Osteocyte (in vitro differentiated cells): ENCODE results near the gene LRIF1. TPM values are rescaled to one million over a fixed set of nuclear protein-coding genes. Genes with fewer than 3 reads are reported as not detected.

Source experiments
- DNase-seq: peaks from one replicate; pipeline ENCODE4 v3.0.0; 2021; ENCODE audit warnings: mixed read lengths; ENCODE audit not compliant: unreplicated experiment; ENCODE audit errors: extremely low spot score
- H3K27ac Mint-ChIP-seq: one replicate; pipeline ENCODE4 v1.8.0; 2021; ENCODE audit warnings: mild to moderate bottlenecking, mixed read lengths; ENCODE audit not compliant: unreplicated experiment
- H3K27me3 Mint-ChIP-seq: one replicate; pipeline ENCODE4 v1.8.0; 2021; ENCODE audit warnings: mixed read lengths; ENCODE audit not compliant: unreplicated experiment
- H3K36me3 Mint-ChIP-seq: one replicate; pipeline ENCODE4 v1.8.0; 2021; ENCODE audit warnings: mixed read lengths; ENCODE audit not compliant: unreplicated experiment
- H3K4me1 Mint-ChIP-seq: one replicate; pipeline ENCODE4 v1.8.0; 2021; ENCODE audit warnings: mixed read lengths; ENCODE audit not compliant: unreplicated experiment
- H3K4me3 Mint-ChIP-seq: one replicate; pipeline ENCODE4 v1.8.0; 2021; ENCODE audit warnings: mild to moderate bottlenecking, moderate library complexity, mixed read lengths; ENCODE audit not compliant: unreplicated experiment
- H3K9me3 Mint-ChIP-seq: one replicate; pipeline ENCODE4 v1.8.0; 2021; ENCODE audit warnings: mixed read lengths; ENCODE audit not compliant: unreplicated experiment
- total RNA-seq: library from RNA; stranded (reverse); gene quantifications from 2 replicates; pipeline ENCODE4 v1.2.1, GENCODE V29; 2021
- TF ChIP-seq, protein P1 (sequence below): fragments of 200-600 bp; sonication (generic); IDR thresholded peaks from 2 replicates; pipeline ENCODE4 v1.5.0; 2021; ENCODE audit warnings: antibody characterized with exemption, mild to moderate bottlenecking, moderate library complexity

Gene LRIF1
- total RNA-seq, 1 donor from 2014 or later = 9.4 TPM

DNA sequence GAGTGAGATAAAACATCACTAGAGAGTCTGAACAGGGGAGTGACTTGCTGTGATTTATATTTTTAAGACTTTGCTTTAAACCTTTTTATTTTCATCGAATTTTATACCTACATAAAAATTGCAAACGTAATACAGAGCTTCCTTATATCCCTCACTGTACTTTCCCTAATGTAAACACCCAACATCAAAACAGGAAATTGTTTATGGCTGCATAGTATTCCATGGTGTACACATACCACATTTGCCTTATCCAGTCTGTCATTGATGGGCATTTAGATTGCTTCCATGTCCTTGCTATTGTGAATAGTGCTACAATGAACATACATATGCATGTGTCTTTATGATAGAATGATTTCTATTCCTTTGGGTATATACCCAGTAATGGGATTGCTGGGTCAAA lies 34.8 kb downstream of the LRIF1 start:
- TF ChIP-seq, protein P1, sequence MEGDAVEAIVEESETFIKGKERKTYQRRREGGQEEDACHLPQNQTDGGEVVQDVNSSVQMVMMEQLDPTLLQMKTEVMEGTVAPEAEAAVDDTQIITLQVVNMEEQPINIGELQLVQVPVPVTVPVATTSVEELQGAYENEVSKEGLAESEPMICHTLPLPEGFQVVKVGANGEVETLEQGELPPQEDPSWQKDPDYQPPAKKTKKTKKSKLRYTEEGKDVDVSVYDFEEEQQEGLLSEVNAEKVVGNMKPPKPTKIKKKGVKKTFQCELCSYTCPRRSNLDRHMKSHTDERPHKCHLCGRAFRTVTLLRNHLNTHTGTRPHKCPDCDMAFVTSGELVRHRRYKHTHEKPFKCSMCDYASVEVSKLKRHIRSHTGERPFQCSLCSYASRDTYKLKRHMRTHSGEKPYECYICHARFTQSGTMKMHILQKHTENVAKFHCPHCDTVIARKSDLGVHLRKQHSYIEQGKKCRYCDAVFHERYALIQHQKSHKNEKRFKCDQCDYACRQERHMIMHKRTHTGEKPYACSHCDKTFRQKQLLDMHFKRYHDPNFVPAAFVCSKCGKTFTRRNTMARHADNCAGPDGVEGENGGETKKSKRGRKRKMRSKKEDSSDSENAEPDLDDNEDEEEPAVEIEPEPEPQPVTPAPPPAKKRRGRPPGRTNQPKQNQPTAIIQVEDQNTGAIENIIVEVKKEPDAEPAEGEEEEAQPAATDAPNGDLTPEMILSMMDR = no peak
- Mint-ChIP-seq H3K9me3 (no peaks in the 10 kb centered on the region), H3K4me3 (no peak overlapping the region), H3K36me3 (no peaks in the 10 kb centered on the region), H3K27me3 (no peaks in the 10 kb centered on the region), H3K27ac (no peak overlapping the region), H3K4me1 (no peaks in the 10 kb centered on the region)
- DNase-seq = no peak

DNA sequence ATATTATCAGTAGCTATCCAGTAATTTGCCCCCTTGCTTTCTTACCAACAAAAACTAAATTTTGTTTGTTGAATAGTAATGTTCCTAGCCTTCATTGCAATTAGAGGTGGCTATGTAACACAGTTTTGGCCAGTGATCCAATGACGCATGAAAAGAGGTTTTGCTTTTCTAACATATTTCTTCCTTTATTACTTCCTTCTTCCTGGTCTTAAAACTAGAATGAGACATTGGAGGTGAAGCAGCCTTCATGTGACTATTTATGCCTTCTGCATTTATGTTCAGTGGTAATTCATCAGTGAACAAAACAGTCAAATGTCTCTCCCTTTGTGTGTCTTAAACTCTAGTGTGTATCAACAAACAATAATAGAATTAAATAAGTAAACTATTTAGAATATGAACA lies 35.5 kb downstream of the LRIF1 start:
- no peaks in the 10 kb centered on the region for H3K36me3 Mint-ChIP-seq
- TF ChIP-seq, protein P1 = no peak
- H3K27ac Mint-ChIP-seq = no peak overlapping the region
- DNase-seq = no peak
- no peaks in the 10 kb centered on the region for H3K4me1 Mint-ChIP-seq
- no peaks in the 10 kb centered on the region for H3K27me3 Mint-ChIP-seq
- H3K4me3 Mint-ChIP-seq = no peak overlapping the region
- H3K9me3 Mint-ChIP-seq = no peaks in the 10 kb centered on the region

DNA sequence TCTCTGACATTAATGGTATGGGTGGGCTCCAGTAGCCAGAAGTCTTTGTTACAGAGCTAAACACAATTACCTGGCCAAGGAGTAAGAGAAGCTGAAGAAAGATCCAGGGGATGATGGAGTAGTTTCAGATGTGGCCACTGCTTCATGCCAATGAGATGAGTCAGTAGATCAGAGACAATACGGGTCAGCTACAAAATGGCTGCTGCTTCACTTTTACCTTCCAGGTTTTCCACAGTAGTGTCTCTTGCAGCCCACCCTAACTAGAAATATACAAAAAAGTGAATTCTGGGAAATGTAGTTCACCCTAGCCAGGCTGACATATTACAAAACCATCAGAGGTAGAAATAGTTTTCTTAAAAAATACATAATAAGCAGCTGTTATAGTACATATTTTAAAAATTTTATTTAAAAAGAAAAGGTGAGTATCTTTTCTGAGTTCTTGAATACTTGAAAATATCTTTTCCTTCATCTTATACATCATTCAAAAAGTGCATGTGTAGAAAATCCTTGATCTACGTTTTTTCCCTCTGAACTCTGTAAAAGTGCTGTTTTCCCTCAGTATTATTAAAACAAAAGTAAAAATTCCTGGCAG lies 36.1 kb downstream of the LRIF1 start:
- Mint-ChIP-seq H3K27me3 (no peaks in the 10 kb centered on the region), H3K9me3 (no peaks in the 10 kb centered on the region), H3K27ac (no peak overlapping the region), H3K36me3 (no peaks in the 10 kb centered on the region), H3K4me1 (no peaks in the 10 kb centered on the region), H3K4me3 (no peak overlapping the region)
- DNase-seq = no peak
- TF ChIP-seq, protein P1 = no peak

DNA sequence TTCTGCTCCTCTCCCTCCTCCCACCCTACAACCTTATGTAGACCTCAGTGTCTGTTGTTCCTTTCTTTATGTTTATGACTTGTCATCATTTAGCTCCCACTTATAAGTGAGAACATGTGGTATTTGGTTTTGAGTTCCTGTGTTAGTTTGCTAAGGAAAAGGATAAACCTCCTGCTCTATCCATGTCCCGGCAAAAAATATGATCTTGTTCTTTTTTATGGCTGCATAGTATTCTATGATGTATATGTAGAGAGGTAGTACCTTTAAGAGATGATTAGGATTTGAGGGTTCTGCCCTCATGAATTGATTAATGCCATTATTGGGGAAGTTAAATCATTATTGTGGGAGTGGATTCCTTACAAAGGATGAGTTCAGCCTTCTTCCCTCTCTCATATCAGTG lies 41.8 kb downstream of the LRIF1 start:
- H3K4me1 Mint-ChIP-seq = no peaks in the 10 kb centered on the region
- peaks cover 9% of the 10 kb centered on the region for H3K27me3 Mint-ChIP-seq
- TF ChIP-seq, protein P1 = no peak
- H3K4me3 Mint-ChIP-seq = no peak overlapping the region
- no peaks in the 10 kb centered on the region for H3K36me3 Mint-ChIP-seq
- DNase-seq = no peak
- H3K9me3 Mint-ChIP-seq = no peaks in the 10 kb centered on the region
- H3K27ac Mint-ChIP-seq = no peak overlapping the region

DNA sequence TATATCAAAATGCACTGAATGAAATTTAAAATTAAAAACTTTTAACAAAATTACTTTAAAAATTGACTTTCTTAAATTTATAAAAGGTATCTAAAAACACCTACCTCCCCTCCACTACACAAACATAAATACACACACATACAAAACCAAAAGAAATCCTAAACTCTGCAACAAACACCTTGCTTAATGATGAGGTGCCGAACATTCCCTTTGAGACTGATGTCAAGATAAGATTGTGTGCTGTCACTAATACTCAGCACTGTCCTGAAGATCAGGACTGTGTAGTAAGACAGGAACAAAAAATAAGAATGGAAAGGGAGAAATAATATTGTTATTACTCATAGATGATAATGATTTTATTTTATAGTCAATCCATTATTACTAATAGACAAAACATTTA lies 45.7 kb downstream of the LRIF1 start:
- no peak for DNase-seq
- no peak overlapping the region for H3K4me3 Mint-ChIP-seq
- no peaks in the 10 kb centered on the region for H3K36me3 Mint-ChIP-seq
- peaks cover 4% of the 10 kb centered on the region for H3K9me3 Mint-ChIP-seq
- TF ChIP-seq, protein P1 = no peak
- no peak overlapping the region for H3K27ac Mint-ChIP-seq
- no peaks in the 10 kb centered on the region for H3K4me1 Mint-ChIP-seq
- H3K27me3 Mint-ChIP-seq = peaks cover 9% of the 10 kb centered on the region
